ENCODE data around the gene ALCAM. TPM values are rescaled to one million over a fixed set of nuclear protein-coding genes. Genes with fewer than 3 reads are reported as not detected.

The ALCAM gene
- total RNA-seq, 1 donor from 2014 or later: 26.1 TPM

GRCh38 chr3:105465251-105465853, 98.6 kb downstream of the ALCAM start:
- H3K27ac ChIP-seq: no peak overlapping the region
- TF ChIP-seq CTCF (IDR thresholded peaks at IDR 0.05): no peak
- no peaks in the 10 kb centered on the region for H3K27me3 ChIP-seq
- no peaks in the 10 kb centered on the region for H3K9me3 ChIP-seq
- DNase-seq (ENCODE audit: low spot score in 2 of 2): no peak
- H3K4me1 ChIP-seq: no peaks in the 10 kb centered on the region
- H3K36me3 ChIP-seq: no peaks in the 10 kb centered on the region
- intact Hi-C loops (cut with DNase I): no loop called here
- H3K4me3 ChIP-seq: no peak overlapping the region

- TF ChIP-seq CTCF (IDR thresholded peaks at IDR 0.05): no peak
- no peak overlapping the region for H3K4me3 ChIP-seq
- H3K27me3 ChIP-seq: no peaks in the 10 kb centered on the region
- no peak for DNase-seq (ENCODE audit: low spot score in 2 of 2)
- no peaks in the 10 kb centered on the region for H3K9me3 ChIP-seq
- intact Hi-C loops (cut with DNase I): no loop called here
- H3K4me1 ChIP-seq: no peaks in the 10 kb centered on the region
- no peak overlapping the region for H3K27ac ChIP-seq
- H3K36me3 ChIP-seq: no peaks in the 10 kb centered on the region
Measured at GRCh38 chr3:105466072-105466471, 99.4 kb downstream of the ALCAM start.

GRCh38 chr3:105466495-105467404, 100.0 kb downstream of the ALCAM start:
- no peak overlapping the region for H3K27ac ChIP-seq
- H3K4me1 ChIP-seq: no peaks in the 10 kb centered on the region
- intact Hi-C loops (cut with DNase I): no loop called here
- H3K27me3 ChIP-seq: no peaks in the 10 kb centered on the region
- H3K36me3 ChIP-seq: no peaks in the 10 kb centered on the region
- DNase-seq (ENCODE audit: low spot score in 2 of 2): no peak
- H3K4me3 ChIP-seq: no peak overlapping the region
- H3K9me3 ChIP-seq: no peaks in the 10 kb centered on the region
- TF ChIP-seq CTCF (IDR thresholded peaks at IDR 0.05): no peak

- no peak for TF ChIP-seq CTCF (IDR thresholded peaks at IDR 0.05)
Measured at GRCh38 chr3:105470851-105471250, 104.1 kb downstream of the ALCAM start.

GRCh38 chr3:105473521-105474223, 107.0 kb downstream of the ALCAM start:
- DNase-seq (ENCODE audit: low spot score in 2 of 2): no peak

More at GRCh38 chr3:105470851-105471250, 104.1 kb downstream of the ALCAM start:
- no peaks in the 10 kb centered on the region for H3K9me3 ChIP-seq
- intact Hi-C loops (cut with DNase I): no loop called here
- no peak for DNase-seq (ENCODE audit: low spot score in 2 of 2)
- H3K4me1 ChIP-seq: no peaks in the 10 kb centered on the region
- H3K4me3 ChIP-seq: no peak overlapping the region
- no peaks in the 10 kb centered on the region for H3K36me3 ChIP-seq
- H3K27me3 ChIP-seq: no peaks in the 10 kb centered on the region
- H3K27ac ChIP-seq: no peak overlapping the region

More at GRCh38 chr3:105473521-105474223, 107.0 kb downstream of the ALCAM start:
- intact Hi-C loops (cut with DNase I): no loop called here
- no peaks in the 10 kb centered on the region for H3K27me3 ChIP-seq
- H3K27ac ChIP-seq: no peak overlapping the region
- no peaks in the 10 kb centered on the region for H3K4me1 ChIP-seq
- no peaks in the 10 kb centered on the region for H3K36me3 ChIP-seq
- TF ChIP-seq CTCF (IDR thresholded peaks at IDR 0.05): no peak
- H3K9me3 ChIP-seq: peaks cover 0 to 20% of the 10 kb centered on the region in 2 donors
- H3K4me3 ChIP-seq: no peak overlapping the region
